Measurements from ENCODE around the gene SORCS2. TPM values are rescaled to one million over a fixed set of nuclear protein-coding genes. Genes with fewer than 3 reads are reported as not detected.
A peak's percentile ranks its signal among the peaks of the same experiment; 100 is the strongest.

SORCS2 gene
- total RNA-seq, 2 donors from 2014 or later, result 0.54 to 0.74 TPM

GRCh38 chr4:7189475-7190277 is 2.7 kb upstream of the SORCS2 start:
- DNase-seq, result no peak
- H3K9ac ChIP-seq (ENCODE audit: low read depth in 2 of 2, low read length in 2 of 2), result no peak overlapping the region
- no peaks in the 10 kb centered on the region for H3K9me3 ChIP-seq
- H3K4me3 ChIP-seq, result no peak overlapping the region
- intact Hi-C loops (cut with DNase I), result loop anchor here (5.0 to 10.0 kb wide), 2 partner anchors 37 to 275 kb away; no protein-coding TSS in a partner anchor
- no peaks in the 10 kb centered on the region for H3K36me3 ChIP-seq
- H3K27ac ChIP-seq, result no peak overlapping the region
- TF ChIP-seq, protein P1, sequence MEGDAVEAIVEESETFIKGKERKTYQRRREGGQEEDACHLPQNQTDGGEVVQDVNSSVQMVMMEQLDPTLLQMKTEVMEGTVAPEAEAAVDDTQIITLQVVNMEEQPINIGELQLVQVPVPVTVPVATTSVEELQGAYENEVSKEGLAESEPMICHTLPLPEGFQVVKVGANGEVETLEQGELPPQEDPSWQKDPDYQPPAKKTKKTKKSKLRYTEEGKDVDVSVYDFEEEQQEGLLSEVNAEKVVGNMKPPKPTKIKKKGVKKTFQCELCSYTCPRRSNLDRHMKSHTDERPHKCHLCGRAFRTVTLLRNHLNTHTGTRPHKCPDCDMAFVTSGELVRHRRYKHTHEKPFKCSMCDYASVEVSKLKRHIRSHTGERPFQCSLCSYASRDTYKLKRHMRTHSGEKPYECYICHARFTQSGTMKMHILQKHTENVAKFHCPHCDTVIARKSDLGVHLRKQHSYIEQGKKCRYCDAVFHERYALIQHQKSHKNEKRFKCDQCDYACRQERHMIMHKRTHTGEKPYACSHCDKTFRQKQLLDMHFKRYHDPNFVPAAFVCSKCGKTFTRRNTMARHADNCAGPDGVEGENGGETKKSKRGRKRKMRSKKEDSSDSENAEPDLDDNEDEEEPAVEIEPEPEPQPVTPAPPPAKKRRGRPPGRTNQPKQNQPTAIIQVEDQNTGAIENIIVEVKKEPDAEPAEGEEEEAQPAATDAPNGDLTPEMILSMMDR (IDR thresholded peaks at IDR 0.05), result no peak
- H3K4me1 ChIP-seq, result no peaks in the 10 kb centered on the region
- H3K27me3 ChIP-seq, result peaks cover 13% of the 10 kb centered on the region

DNA sequence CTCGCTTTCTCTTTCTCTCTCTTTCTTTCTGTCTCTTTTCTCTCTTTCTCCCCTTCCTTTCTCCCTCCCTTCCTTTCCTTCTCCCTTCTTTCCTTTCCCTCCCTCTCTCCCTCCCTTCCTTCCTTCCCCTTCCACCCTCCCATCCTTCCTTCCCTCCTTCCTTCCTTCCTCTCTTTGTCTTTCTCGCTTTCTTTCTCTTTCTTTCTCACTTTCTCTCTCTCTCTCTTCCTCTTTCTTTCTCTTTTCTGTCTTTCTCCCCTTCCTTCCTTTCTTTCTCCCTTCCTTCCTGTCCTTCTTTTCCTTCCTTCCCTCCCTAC is 2.1 kb upstream of the SORCS2 start:
- Histone ChIP-seq H3K9me3 (no peaks in the 10 kb centered on the region), H3K4me1 (no peaks in the 10 kb centered on the region), H3K4me3 (no peak overlapping the region), H3K27me3 (peaks cover 13% of the 10 kb centered on the region), H3K9ac (ENCODE audit: low read depth in 2 of 2, low read length in 2 of 2) (no peak overlapping the region), H3K36me3 (no peaks in the 10 kb centered on the region), H3K27ac (no peak overlapping the region)
- DNase-seq, result no peak
- intact Hi-C loops (cut with DNase I), result loop anchor here (10.0 kb wide), 1 partner anchor 275 kb away; no protein-coding TSS in a partner anchor
- TF ChIP-seq, protein P1 (IDR thresholded peaks at IDR 0.05), result no peak

GRCh38 chr4:7190691-7191545 is 1.4 kb upstream of the SORCS2 start:
- Histone ChIP-seq H3K27me3 (peaks cover 13% of the 10 kb centered on the region), H3K36me3 (no peaks in the 10 kb centered on the region), H3K9ac (ENCODE audit: low read depth in 2 of 2, low read length in 2 of 2) (no peak overlapping the region), H3K4me3 (no peak overlapping the region), H3K9me3 (no peaks in the 10 kb centered on the region), H3K4me1 (no peaks in the 10 kb centered on the region), H3K27ac (no peak overlapping the region)
- DNase-seq, result no peak
- intact Hi-C loops (cut with DNase I), result loop anchor here (10.0 kb wide), 1 partner anchor 274 kb away; no protein-coding TSS in a partner anchor
- TF ChIP-seq, protein P1 (IDR thresholded peaks at IDR 0.05), result no peak

DNA sequence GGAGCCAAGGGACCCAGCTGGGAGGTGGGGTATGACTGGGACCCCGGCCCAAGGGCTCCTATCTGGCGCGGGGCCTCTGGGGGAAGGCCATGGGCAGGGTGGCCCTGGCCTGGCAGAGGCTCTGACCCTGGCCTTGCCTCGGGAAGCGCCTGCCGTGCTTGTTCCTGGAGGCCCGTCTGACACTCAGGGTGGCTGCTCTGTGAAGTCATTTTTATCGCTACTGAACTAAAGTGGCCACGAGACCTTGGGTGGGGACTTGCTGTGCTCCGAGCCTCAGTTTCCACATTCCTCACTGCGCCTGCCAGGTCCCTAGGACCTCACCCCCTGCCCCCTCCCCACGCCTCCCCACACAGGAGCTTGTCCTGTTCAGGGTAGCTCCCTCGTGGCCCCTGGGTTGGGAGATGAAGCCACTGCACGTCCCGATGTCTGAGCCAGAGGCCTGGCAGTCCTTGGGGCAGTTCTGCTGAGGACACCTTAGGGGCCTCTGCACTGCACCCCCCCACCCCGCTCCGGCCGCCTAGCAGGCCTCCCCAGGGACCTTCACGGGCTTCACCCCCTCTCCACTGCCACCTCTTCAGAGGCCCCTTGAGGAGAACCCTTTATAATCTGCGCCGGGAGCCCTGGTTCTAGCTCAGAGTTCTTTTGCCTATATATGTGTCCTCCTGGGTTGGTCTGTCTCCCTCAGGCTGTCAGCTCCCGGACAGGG is 639 bp upstream of the SORCS2 start:
- H3K36me3 ChIP-seq, result no peaks in the 10 kb centered on the region
- intact Hi-C loops (cut with DNase I), result loop anchor here (2.0 to 10.0 kb wide), 3 partner anchors 103 to 527 kb away; no protein-coding TSS in a partner anchor
- H3K9me3 ChIP-seq, result no peaks in the 10 kb centered on the region
- H3K4me3 ChIP-seq, result no peak overlapping the region
- DNase-seq, result no peak
- H3K9ac ChIP-seq (ENCODE audit: low read depth in 2 of 2, low read length in 2 of 2), result peak overlapping the region in 1 of 2 donors; percentile 24
- H3K27ac ChIP-seq, result no peak overlapping the region
- no peaks in the 10 kb centered on the region for H3K4me1 ChIP-seq
- H3K27me3 ChIP-seq, result peaks cover 13% of the 10 kb centered on the region
- TF ChIP-seq, protein P1 (IDR thresholded peaks at IDR 0.05), result no peak
